A549 (cell line): Measurements from ENCODE around the gene TRIM7.

Experiments
- CBX2 ChIP-seq: fragments of 200-600 bp; sonication (generic); IDR thresholded peaks from 2 replicates; pipeline ENCODE4 v1.6.1; 2016; ENCODE audit warnings: low read depth, mild to moderate bottlenecking, borderline replicate concordance
- CEBPB ChIP-seq, 2 experiments: fragments of >200 bp in 1 of 2; sonication (Bioruptor Twin) in 1 of 2; formaldehyde crosslinking in 1 of 2; IDR thresholded peaks; 2 replicates each; pipeline ENCODE4 v1.6.1; 2012 to 2016
- EHMT2 ChIP-seq: fragments of 200-600 bp; sonication (generic); IDR thresholded peaks from 2 replicates; pipeline ENCODE4 v1.6.1; 2016; ENCODE audit warnings: antibody characterized with exemption, low read depth, mild to moderate bottlenecking, moderate library complexity
- EP300 ChIP-seq, 2 experiments: fragments of >200 bp; sonication (Bioruptor Twin); formaldehyde crosslinking; IDR thresholded peaks; 2 replicates in 1 of 2; 3 replicates in 1 of 2; pipeline ENCODE4 v1.6.1; 2016 to 2017
- JUN ChIP-seq, 2 experiments: fragments of >200 bp; sonication (Bioruptor Twin); formaldehyde crosslinking; IDR thresholded peaks; 2 replicates in 1 of 2; 3 replicates in 1 of 2; pipeline ENCODE4 v1.6.1; 2016 to 2017
- JUNB ChIP-seq: fragments of >200 bp; sonication (Bioruptor Twin); formaldehyde crosslinking; IDR thresholded peaks from 2 replicates; pipeline ENCODE4 v1.6.1; 2016
- POLR2A ChIP-seq: IDR thresholded peaks from 2 replicates; pipeline ENCODE4 v1.6.1; 2012; ENCODE audit warnings: mild to moderate bottlenecking, low read length
- POLR2AphosphoS2 ChIP-seq: conservative IDR thresholded peaks from 2 replicates; pipeline ENCODE4 v1.6.1; 2012; ENCODE audit warnings: low read length, improper control_type of control experiment, inconsistent platforms
- ZNF302 ChIP-seq: fragments of 250-450 bp; sonication (Bioruptor Pico); IDR thresholded peaks from 2 replicates; pipeline ENCODE4 v1.9.0; 2021; ENCODE audit warnings: inconsistent platforms, mild to moderate bottlenecking, moderate library complexity
- TF ChIP-seq, protein P1 (sequence below): fragments of >200 bp; sonication (Bioruptor Twin); formaldehyde crosslinking; IDR thresholded peaks from 3 replicates; pipeline ENCODE4 v1.5.1; 2016
- TF ChIP-seq, protein P2 (sequence below): fragments of >200 bp; sonication (Bioruptor Twin); formaldehyde crosslinking; IDR thresholded peaks from 3 replicates; pipeline ENCODE4 v1.6.1; 2016
- TF ChIP-seq, protein P3 (sequence below): fragments of 200-600 bp; sonication (generic); IDR thresholded peaks from 2 replicates; pipeline ENCODE4 v1.6.1; 2016; ENCODE audit warnings: antibody characterized with exemption, mild to moderate bottlenecking, moderate library complexity

DNA sequence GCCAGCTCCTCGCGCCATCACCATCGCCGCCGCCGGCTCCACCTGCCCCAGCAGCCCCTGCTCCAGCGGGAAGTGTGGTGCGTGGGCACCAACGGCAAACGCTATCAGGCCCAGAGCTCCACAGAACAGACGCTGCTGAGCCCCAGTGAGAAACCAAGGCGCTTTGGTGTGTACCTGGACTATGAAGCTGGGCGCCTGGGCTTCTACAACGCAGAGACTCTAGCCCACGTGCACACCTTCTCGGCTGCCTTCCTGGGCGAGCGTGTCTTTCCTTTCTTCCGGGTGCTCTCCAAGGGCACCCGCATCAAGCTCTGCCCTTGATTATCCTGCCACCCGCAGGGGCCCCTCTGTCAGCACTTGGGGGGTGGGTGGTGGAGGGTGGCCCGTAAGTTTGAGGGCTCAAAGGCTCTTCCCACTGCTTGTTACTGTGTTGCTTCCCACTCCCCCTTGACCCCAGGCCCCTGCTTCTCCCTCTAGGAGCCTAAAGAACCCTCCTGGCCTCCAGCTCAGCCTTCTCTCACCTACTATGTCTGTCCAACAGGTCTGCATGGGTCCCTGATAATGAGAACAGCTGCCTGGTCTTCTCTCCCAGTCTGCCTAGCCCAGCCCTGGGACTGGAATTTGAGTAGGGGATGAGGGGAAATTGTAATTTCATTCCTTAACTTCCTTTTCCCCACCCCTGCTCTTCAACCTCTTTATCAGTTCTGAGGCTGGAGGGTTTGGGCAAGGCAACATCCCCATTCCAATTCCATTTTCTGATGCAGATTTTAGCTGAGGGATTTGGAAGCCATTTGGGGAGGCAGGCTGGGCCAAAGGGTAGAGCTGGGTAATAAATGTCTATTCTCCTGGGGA lies 29.7 kb upstream of the TRIM7 start:
- TF ChIP-seq, protein P1, sequence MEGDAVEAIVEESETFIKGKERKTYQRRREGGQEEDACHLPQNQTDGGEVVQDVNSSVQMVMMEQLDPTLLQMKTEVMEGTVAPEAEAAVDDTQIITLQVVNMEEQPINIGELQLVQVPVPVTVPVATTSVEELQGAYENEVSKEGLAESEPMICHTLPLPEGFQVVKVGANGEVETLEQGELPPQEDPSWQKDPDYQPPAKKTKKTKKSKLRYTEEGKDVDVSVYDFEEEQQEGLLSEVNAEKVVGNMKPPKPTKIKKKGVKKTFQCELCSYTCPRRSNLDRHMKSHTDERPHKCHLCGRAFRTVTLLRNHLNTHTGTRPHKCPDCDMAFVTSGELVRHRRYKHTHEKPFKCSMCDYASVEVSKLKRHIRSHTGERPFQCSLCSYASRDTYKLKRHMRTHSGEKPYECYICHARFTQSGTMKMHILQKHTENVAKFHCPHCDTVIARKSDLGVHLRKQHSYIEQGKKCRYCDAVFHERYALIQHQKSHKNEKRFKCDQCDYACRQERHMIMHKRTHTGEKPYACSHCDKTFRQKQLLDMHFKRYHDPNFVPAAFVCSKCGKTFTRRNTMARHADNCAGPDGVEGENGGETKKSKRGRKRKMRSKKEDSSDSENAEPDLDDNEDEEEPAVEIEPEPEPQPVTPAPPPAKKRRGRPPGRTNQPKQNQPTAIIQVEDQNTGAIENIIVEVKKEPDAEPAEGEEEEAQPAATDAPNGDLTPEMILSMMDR: no peak
- TF ChIP-seq POLR2AphosphoS2 (no peak), CBX2 (no peak), POLR2A (peak; percentile 9; the same call in 1 of the 2 replicates), CEBPB (IDR thresholded peaks at IDR 0.05) (no peak), JUNB (no peak), JUN (IDR thresholded peaks at IDR 0.05) (peak in 1 of 2 experiments; percentile 5; a peak in 3 of 5 replicates), EP300 (IDR thresholded peaks at IDR 0.05) (no peak), EHMT2 (no peak), ZNF302 (CRISPR knock-in tag) (no peak)
- TF ChIP-seq, protein P2, sequence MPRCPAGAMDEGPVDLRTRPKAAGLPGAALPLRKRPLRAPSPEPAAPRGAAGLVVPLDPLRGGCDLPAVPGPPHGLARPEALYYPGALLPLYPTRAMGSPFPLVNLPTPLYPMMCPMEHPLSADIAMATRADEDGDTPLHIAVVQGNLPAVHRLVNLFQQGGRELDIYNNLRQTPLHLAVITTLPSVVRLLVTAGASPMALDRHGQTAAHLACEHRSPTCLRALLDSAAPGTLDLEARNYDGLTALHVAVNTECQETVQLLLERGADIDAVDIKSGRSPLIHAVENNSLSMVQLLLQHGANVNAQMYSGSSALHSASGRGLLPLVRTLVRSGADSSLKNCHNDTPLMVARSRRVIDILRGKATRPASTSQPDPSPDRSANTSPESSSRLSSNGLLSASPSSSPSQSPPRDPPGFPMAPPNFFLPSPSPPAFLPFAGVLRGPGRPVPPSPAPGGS: peak; percentile 71; the same call in 1 of the 3 replicates
- TF ChIP-seq, protein P3, sequence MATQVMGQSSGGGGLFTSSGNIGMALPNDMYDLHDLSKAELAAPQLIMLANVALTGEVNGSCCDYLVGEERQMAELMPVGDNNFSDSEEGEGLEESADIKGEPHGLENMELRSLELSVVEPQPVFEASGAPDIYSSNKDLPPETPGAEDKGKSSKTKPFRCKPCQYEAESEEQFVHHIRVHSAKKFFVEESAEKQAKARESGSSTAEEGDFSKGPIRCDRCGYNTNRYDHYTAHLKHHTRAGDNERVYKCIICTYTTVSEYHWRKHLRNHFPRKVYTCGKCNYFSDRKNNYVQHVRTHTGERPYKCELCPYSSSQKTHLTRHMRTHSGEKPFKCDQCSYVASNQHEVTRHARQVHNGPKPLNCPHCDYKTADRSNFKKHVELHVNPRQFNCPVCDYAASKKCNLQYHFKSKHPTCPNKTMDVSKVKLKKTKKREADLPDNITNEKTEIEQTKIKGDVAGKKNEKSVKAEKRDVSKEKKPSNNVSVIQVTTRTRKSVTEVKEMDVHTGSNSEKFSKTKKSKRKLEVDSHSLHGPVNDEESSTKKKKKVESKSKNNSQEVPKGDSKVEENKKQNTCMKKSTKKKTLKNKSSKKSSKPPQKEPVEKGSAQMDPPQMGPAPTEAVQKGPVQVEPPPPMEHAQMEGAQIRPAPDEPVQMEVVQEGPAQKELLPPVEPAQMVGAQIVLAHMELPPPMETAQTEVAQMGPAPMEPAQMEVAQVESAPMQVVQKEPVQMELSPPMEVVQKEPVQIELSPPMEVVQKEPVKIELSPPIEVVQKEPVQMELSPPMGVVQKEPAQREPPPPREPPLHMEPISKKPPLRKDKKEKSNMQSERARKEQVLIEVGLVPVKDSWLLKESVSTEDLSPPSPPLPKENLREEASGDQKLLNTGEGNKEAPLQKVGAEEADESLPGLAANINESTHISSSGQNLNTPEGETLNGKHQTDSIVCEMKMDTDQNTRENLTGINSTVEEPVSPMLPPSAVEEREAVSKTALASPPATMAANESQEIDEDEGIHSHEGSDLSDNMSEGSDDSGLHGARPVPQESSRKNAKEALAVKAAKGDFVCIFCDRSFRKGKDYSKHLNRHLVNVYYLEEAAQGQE: 0 out of 2 replicates have a peak, but pooled peaks have one; percentile 9
